ENCODE measurements around the gene CFHR5.
"Not testable (repeated sequence)": the region's sequence is repeated elsewhere in the genome, so short reads cannot be mapped to it uniquely, and the experiment has no call there.

CFHR5 gene

GRCh38 chr1:197021716-197022115 lies 44.4 kb downstream of the CFHR5 start:
- DNase-seq, result no peak

- no peak for DNase-seq
These were observed 47.1 kb downstream of the CFHR5 start for GRCh38 chr1:197024460-197024859.

DNA sequence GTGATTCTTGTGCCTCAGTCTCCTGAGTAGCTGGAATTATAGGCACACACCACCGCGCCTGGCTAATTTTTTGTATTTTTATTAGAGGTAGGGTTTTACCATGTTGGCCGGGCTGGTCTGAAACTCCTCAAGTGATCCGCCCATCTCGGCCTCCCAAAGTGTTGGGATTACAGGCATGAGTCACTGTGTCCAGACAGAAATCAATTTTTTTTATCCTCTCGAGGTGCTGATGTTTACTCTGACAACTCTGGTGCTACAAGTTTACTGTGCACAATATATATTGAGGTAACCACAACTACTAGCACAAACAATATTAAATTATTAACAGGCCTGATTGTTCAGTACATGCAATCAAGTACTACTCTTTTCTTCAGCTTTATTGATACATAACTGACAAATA lies 50.0 kb downstream of the CFHR5 start:
- no peak for DNase-seq

DNA sequence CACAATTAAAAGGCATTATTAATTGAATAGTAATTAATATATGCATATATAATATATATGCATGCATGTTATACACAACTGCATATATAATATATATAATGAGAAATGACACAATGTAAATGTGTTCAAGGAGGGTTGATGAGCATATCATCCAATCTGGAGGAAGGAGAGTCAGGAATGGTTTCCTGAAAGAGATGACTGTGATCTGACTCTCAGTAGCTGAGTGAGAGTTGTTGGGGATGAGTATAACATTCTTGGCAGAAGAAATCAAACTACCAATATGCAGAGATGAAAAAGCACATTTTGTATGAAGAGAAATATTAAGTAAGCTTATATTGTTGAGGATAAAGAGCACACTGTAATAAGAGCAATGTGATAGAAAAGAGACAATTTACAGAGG lies 52.4 kb downstream of the CFHR5 start:
- no peak for DNase-seq

DNA sequence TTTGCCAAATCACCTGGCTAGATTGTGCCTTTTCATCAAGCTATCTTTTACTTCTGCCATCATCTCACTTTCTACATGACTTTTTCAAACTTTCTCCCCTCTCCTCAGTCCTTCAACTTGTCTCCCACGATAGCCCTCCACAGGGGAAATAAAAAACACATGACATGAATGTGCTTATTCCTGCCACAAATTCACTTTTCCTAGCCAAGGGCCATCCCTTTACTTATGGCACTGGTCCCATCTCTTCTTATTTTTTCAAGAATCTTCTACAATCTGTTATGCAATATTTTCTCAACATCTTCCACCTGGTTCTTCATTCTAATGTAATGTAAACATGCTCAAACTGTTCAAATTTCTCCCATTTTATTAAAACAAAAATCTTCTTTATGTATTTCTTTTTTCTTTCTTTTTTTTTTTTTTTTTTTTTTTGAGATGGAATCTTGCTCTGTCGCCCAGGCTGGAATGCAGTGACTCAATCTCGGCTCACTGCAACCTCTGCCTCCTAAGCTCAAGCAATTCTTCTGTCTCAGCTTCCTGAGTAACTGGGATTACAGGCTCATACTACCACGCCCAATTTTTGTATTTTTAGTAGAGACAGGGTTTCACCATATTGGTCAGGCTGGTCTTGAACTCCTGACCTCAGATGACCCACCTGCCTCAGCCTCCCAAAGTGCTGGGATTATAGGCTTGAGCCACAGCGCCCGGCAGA lies 57.4 kb downstream of the CFHR5 start:
- DNase-seq, result not testable (repeated sequence)

DNA sequence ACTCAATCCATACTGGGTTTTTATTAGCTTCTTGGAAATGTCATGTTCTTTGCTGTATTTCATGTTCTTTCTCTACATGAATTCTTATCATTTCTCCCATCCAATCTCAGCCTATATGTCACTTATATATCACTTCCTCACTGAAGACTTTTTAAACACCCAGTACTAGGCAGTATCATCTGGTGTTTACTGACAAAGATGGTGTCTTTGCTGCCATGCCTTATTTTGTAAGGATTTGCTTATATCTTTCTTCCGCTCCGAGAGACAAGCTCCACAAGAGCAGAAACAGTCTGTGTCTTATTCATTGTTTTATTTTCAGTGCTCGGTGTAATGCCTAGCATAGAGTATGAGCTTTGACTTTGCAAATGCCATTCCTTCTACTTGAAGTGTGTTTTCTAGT lies 59.5 kb downstream of the CFHR5 start:
- no peak for DNase-seq

DNA sequence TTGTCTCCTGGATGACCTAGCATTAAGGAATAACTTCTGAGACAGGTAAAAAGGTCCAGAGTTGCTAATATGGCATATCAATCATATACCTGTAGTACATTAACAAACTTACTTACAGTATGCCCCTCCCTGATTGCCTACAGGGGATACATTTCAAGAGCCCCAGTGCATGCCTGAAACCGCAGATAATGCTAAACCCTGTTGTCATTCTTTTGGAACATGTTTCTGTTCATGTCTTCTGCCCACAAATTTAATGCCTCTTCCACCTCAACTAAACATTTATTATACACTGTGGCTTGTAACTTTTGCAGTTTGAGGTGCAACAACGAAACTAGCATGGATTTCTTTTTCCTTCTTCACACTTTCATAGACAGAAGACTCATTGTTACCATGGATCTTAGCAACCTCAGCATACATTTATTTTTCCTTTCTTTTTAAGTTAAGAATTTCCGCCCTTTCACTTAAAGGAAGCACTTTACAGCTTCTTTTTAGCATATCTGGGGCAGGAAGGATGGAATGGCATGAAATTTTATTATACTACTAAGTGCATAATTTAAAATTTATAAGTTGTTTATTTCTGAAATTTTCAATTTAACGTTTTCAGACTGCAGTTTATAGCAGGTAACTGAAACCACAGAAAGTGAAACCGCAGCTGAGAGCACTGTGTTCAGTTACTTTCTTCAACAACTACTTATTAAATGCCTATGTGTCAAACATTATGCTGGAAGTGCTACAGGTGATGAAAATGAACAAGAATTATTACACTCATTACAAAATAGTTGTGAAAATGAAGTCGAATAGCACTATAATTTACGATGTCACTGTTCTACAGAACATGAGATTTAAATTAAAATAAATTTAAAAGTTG lies 64.4 kb downstream of the CFHR5 start:
- no peak for DNase-seq

GRCh38 chr1:197042676-197043341 lies 65.5 kb downstream of the CFHR5 start:
- no peak for DNase-seq

- DNase-seq, result no peak
These were observed 71.7 kb downstream of the CFHR5 start for GRCh38 chr1:197049100-197049499.

All from activated CD8-positive, alpha-beta memory T cell treated with anti-CD3 and anti-CD28 coated beads, Interleukin-2, amount 50 U/mL, for 48 hours (primary cell).